Activated naive CD4-positive, alpha-beta T cell treated with anti-CD3 and anti-CD28 coated beads for 36 hours (primary cell): ENCODE data around the gene SDF4. TPM values are rescaled to one million over a fixed set of nuclear protein-coding genes. Genes with fewer than 3 reads are reported as not detected.
"Not testable (repeated sequence)": the region's sequence is repeated elsewhere in the genome, so short reads cannot be mapped to it uniquely, and the experiment has no call there.

ENCODE experiments used
- CTCF ChIA-PET: fragments of 350-600 bp; sonication (Branson Sonifier 250); formaldehyde crosslinking; loops from one replicate; lab custom pipeline; 2021; ENCODE audit warnings: antibody characterized with exemption; lab: Charles Lee
- DNase-seq: peaks from one replicate; pipeline ENCODE4 v3.0.0-alpha.2; 2020
- H3K27ac Mint-ChIP-seq: one replicate; pipeline ENCODE4 v1.8.0; 2021; ENCODE audit warnings: mild to moderate bottlenecking, mixed read lengths
- H3K27me3 Mint-ChIP-seq: one replicate; pipeline ENCODE4 v1.8.0; 2021; ENCODE audit warnings: low read depth, mixed read lengths
- H3K36me3 Mint-ChIP-seq: one replicate; pipeline ENCODE4 v1.8.0; 2021; ENCODE audit warnings: low read depth, mixed read lengths
- H3K4me1 Mint-ChIP-seq: one replicate; pipeline ENCODE4 v1.8.0; 2021; ENCODE audit warnings: low read depth, mixed read lengths
- H3K4me3 Mint-ChIP-seq: one replicate; pipeline ENCODE4 v1.8.0; 2021; ENCODE audit warnings: mild to moderate bottlenecking, moderate library complexity, mixed read lengths
- H3K9me3 Mint-ChIP-seq: one replicate; pipeline ENCODE4 v1.8.0; 2021; ENCODE audit warnings: mixed read lengths
- intact Hi-C: fragments of 100-400 bp; cut with micrococcal nuclease; formaldehyde crosslinking; loops from one replicate; pipeline ENCODE4 v1.15.1; 2023
- total RNA-seq, 2 experiments: library from RNA; stranded (reverse); gene quantifications; one replicate each; pipeline ENCODE4 v1.2.3, GENCODE V29; 2021

The SDF4 gene
- total RNA-seq, 2 experiments from 2014 or later: 74.7 to 79.5 TPM

DNA sequence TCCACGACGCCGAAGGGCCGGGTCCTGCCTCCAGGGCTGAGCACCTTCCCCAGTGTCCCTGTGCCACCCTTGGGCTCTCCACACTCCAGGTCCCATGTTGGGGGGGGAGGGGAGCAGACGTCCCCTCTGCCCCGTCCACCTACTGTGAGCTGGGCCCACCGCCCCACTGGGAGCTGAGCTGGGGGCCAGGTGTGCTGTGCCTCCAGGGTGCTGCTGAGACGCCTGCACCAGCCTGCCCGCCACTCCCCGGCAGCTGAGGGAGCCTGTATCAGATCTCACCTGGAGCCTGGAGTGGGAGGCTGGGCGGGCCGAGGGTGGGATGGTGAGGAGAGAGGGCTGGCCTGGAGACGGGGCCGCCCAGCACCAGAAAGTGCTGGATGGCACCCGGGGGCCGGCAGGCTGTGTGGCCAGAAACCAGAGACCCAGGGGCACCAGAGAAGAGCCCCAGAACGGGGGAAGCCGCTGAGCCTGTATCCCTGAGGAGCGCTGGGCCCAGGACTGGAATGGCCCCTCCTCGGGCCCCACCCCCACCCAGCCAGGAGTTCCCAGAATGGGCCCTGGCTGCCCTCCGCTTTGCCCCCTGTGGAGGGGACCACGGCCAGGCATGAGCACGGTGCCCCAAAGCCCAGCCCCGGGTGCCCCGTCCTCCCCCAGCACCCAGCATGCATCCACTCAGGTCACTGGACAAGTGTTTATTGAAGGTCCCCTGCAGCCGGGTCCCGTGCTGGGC is 28.8 kb downstream of the SDF4 start:
- no peak for DNase-seq
- CTCF ChIA-PET: no interaction called here
- Mint-ChIP-seq H3K36me3 (no peaks in the 10 kb centered on the region), H3K27ac (no peak overlapping the region), H3K4me1 (peaks cover 22% of the 10 kb centered on the region), H3K9me3 (no peaks in the 10 kb centered on the region), H3K27me3 (no peaks in the 10 kb centered on the region), H3K4me3 (no peak overlapping the region)
- intact Hi-C loops: no loop called here

DNA sequence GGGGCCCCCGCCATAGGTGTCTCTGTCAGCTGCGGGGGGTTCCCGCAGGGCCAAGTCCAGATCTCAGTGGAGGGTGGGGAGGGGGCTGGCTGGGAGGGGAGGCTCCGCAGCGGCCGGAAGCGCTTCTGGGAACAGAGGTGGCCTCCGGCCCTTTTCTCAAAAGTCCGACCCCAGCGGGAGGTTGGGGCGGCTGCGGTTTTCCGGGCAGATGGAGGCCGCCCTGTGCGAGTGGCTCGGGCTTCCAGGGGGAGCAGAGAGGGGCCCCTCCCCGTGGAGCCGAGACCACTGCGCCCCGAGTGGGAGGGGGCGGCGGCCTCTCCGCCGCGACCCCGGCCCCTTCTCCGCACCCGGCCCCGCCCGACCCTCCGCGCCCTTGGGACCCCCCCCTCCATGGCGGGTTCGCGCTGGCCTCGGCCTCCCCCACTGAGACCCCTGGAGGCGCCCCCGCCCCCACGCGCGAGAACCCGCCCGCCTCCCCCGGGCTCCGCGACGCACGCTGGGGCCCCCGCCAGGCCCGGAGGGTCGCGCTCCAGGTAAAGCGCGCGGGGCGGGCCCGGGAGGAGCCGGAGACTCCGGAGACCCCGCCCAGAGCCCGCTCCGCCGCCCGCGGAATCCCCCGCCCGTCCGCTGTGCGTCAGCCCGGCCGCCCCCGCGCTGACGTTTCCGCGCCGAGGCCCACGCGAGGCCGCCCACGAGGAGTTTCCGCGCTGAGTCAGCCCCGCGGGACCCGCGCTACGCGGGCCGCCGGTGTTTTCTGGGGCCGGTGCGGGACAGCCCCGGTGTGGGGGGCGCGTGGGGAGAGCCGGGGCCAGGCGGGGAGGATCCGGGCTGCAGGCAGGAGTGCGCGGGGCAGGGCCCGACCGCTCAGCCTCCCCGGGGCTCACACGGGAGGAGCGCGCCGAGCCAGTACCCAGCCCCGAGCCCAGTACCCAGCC is 30.7 kb downstream of the SDF4 start:
- Mint-ChIP-seq H3K4me1 (peaks cover 12% of the 10 kb centered on the region), H3K9me3 (peaks cover 1% of the 10 kb centered on the region), H3K27me3 (no peaks in the 10 kb centered on the region), H3K36me3 (no peaks in the 10 kb centered on the region), H3K27ac (peak overlapping the region; percentile 83), H3K4me3 (peak overlapping the region; percentile 59)
- CTCF ChIA-PET: interaction anchor here (1.2 kb wide), 1 partner anchor 182 kb away, joined by 3 read pairs; no protein-coding TSS in a partner anchor
- DNase-seq: peak; percentile 91
- intact Hi-C loops: loop anchor here (1.0 to 2.0 kb wide), 4 partner anchors 57 to 137 kb away; partner anchors contain the start of gene C1orf159

DNA sequence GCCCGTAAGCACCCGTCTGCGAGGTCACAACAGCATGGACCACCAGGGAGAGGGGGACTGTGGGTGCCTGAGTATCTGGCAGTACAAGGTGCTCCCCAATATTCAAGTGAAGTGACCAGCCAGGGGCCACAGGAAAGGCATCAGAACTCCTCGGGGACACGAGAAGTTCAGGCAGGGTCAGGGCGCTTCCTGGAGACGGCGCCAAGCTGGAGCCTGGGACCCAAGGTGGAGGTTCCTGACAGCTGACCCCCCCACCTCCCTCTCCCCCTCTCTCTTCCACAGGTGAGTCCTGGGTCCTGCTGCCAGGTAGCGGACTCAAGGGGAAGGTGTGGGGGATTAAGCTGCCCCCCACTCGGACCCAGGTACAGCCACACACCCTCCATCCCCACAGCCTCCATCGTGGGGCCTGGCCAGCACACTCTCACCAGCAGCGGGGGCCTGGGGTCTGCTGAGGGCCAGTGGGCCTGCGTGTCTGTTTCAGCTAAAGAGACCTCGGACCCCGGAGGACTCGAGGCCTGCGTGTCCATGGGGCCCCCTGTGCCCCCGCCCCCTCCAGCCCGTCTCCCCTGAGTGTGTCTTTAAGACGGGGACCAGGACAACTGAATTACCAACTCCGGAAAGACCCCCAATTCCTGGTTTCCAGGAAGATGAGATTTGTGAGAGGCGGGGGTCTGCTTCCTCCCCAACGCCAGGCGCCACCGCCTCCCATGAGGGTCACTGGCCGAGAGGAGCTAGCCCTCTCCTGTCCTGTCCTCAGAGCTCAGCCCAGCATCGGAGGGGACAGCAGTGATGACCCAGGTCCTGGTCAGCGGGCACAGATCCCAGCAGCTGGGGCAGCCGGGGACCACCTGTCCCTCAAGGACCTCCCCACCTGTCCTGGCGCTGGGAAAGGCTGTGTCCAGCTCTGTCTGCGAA is 31.6 kb downstream of the SDF4 start:
- peaks cover 9% of the 10 kb centered on the region for H3K4me1 Mint-ChIP-seq
- CTCF ChIA-PET: interaction anchor here (1.2 kb wide), 1 partner anchor 181 kb away, joined by 3 read pairs; no protein-coding TSS in a partner anchor

DNA sequence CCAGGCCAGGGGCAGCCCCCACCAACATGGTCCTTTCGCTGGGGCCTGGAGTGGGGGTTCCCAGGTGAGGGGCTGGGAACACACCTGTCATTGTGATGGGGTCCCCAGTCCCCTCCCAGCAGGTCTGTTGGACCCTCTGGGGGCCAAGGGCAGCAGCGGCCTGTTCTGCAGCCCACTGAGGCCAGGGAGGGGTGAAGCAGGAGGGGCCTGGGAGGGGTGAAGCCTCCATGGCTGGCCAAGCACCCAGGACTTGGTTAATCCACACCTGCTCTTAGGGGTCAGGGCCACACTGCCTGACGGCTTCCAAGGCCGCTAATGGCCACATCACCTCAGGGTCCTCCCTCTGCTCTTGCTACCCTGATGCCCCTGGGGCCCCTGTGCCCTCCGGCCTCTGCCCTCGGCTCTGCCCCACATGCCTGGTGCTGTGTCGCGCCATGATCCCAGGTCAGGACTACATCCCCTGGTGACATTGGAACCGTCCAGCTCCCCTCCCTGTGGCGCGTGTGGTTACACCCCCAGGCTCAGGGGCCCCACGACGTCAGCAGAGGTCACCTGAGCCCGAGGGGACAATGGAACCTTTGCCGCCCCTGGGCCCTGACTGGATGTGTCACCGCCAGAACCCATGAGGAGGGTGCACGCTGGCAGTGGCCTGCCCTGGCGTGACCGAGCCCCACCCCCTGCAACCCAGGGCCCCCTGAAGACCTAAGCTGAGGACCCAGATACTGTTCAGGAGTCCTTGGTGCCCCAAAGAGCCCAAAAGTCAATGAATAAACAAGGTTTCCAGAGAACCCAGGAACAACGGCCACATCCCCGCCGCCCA is 32.5 kb downstream of the SDF4 start:
- CTCF ChIA-PET: interaction anchor here (0.6 to 1.2 kb wide), 2 partner anchors 180 to 184 kb away, joined by 3 read pairs; no protein-coding TSS in a partner anchor
- peak overlapping the region; percentile 83 for H3K27ac Mint-ChIP-seq
- peaks cover 2% of the 10 kb centered on the region for H3K36me3 Mint-ChIP-seq
- peaks cover 10% of the 10 kb centered on the region for H3K9me3 Mint-ChIP-seq
- H3K27me3 Mint-ChIP-seq: no peaks in the 10 kb centered on the region
- H3K4me3 Mint-ChIP-seq: peak overlapping the region; percentile 59
- peaks cover 9% of the 10 kb centered on the region for H3K4me1 Mint-ChIP-seq
- DNase-seq: no peak
- intact Hi-C loops: no loop called here

More for the DNA sequence above, 31.6 kb downstream of the SDF4 start:
- H3K27ac Mint-ChIP-seq: peak overlapping the region; percentile 83
- peaks cover 2% of the 10 kb centered on the region for H3K9me3 Mint-ChIP-seq
- H3K27me3 Mint-ChIP-seq: no peaks in the 10 kb centered on the region
- intact Hi-C loops: loop anchor here (2.0 kb wide), 2 partner anchors 63 to 83 kb away; partner anchors contain the start of gene C1orf159
- no peaks in the 10 kb centered on the region for H3K36me3 Mint-ChIP-seq
- DNase-seq: no peak
- H3K4me3 Mint-ChIP-seq: peak overlapping the region; percentile 59

DNA sequence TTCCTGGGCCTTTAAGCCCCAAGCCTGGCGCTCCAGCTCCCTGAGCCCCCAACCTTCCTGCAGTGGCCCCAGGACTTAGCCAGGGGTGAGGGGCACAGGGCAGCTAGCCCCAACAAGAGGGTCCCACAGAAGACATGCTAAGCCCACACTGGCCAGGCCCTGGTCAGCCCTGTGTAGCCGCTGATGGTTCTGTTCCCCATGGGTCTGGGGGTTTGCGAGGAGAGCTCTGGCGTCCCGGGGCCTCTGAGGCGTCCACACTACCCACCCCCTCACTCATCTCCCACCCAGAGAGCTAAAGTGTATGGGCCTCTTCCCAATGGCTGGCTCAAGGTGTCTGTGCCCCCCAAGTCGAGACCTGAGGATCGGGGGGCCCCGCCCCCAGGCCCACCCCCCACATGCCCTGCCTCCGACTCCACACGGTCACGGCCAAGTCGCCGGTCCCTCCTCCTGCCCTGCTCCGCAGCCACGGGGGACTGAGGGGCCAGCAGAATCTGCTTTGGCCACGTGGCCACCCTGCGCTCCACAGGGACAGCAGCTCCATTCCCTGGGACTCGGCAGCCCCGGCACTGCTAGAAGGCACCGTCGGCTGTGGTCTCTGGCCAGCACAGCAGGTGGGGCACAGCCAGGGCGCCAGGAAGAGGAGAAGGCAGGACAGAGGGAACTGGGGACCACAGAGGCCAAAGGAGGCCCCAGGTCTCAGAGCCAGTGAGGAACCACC is 33.2 kb downstream of the SDF4 start:
- no peak overlapping the region for H3K4me3 Mint-ChIP-seq
- H3K27ac Mint-ChIP-seq: no peak overlapping the region
- no peak for DNase-seq
- H3K36me3 Mint-ChIP-seq: peaks cover 2% of the 10 kb centered on the region
- no peaks in the 10 kb centered on the region for H3K27me3 Mint-ChIP-seq
- CTCF ChIA-PET: interaction anchor here (0.6 kb wide), 1 partner anchor 183 kb away, joined by 3 read pairs; no protein-coding TSS in a partner anchor
- H3K9me3 Mint-ChIP-seq: peaks cover 12% of the 10 kb centered on the region
- intact Hi-C loops: no loop called here
- peaks cover 9% of the 10 kb centered on the region for H3K4me1 Mint-ChIP-seq

DNA sequence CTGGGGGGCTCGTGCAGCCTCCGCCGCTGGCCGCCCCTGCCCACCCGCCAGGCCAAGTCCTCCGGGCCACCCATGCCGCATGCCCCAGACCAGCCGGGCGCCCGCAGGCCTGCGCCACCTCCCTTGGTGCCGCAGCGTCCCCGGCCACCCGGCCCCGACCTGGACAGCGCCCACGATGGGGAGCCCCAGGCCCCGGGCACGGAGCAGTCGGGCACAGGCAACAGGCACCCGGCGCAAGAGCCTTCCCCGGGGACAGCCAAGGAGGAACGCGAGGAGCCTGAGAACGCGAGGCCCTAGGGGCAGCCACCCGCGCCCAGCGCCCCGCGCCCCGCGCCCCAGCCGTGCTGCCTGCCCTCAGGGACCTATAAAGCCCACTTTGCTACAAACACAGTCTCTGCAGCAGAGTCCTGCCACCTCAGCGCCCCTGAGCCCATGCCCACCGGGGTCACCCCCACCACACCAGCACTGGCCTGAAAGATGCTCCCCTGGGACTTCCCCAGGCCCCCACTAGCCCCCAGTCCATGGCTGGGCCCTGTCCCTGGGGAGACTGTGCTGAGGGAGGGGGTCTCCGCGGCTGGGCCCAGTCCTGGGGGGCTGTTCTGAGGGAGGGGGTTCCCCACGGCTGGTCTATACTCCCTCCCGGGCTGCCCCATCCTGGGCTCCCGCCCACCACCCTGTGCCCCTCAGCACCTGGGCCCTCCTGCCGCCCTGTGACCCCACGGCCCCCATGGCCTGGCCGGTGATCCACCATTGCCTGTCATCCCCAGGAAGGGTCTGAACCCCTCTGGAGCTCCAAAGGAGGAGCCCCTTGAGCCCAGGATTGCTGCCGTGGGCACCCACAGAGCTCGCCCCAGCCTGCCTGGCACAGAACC is 34.0 kb downstream of the SDF4 start:
- H3K27ac Mint-ChIP-seq: no peak overlapping the region
- DNase-seq: no peak
- H3K27me3 Mint-ChIP-seq: no peaks in the 10 kb centered on the region
- CTCF ChIA-PET: no interaction called here
- no peak overlapping the region for H3K4me3 Mint-ChIP-seq
- peaks cover 12% of the 10 kb centered on the region for H3K9me3 Mint-ChIP-seq
- H3K4me1 Mint-ChIP-seq: peaks cover 9% of the 10 kb centered on the region
- peaks cover 2% of the 10 kb centered on the region for H3K36me3 Mint-ChIP-seq
- intact Hi-C loops: no loop called here

- Mint-ChIP-seq H3K27ac (no peak overlapping the region), H3K36me3 (peaks cover 2% of the 10 kb centered on the region), H3K27me3 (no peaks in the 10 kb centered on the region), H3K4me1 (peaks cover 9% of the 10 kb centered on the region), H3K4me3 (no peak overlapping the region), H3K9me3 (peaks cover 13% of the 10 kb centered on the region)
- CTCF ChIA-PET: no interaction called here
- no peak for DNase-seq
- intact Hi-C loops: no loop called here
Measured at GRCh38 chr1:1197188-1197500, 34.7 kb downstream of the SDF4 start.

DNA sequence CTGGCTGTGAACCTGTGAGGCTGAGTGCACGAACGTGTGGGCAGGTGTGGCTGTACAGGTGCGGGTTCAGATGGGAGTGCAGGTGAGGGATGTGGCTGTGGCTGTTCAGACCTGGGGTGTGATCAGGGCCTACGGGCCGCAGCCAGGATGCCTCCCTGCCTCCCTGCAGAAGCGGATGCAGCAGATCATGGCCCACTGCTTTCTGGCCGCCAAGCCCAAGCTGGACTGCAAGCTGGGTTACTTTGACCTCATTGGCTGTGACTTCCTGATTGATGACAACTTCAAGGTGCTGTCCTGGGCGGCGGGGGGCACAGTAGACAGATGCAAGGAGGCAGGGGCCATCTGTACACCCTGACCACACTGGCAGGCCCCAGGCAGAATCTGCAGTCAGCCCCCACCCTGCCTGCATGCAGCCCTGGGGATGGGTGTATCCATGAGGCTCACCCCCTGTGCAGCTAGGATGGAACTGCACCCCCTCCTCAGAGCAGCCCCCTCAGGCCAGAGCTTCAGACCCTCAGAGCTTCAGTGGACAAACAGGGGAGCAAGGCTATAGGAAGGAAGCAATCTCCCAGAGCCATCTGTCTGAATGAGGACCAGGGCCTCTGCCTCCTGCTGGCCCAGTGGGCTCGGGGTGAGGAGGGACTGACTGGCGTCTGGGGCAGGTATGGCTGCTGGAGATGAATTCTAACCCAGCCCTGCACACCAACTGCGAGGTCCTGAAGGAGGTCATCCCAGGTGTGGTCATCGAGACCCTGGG is 35.2 kb downstream of the SDF4 start:
- peaks cover 9% of the 10 kb centered on the region for H3K4me1 Mint-ChIP-seq
- intact Hi-C loops: no loop called here
- peaks cover 2% of the 10 kb centered on the region for H3K36me3 Mint-ChIP-seq
- H3K27ac Mint-ChIP-seq: no peak overlapping the region
- H3K9me3 Mint-ChIP-seq: peaks cover 18% of the 10 kb centered on the region
- no peak overlapping the region for H3K4me3 Mint-ChIP-seq
- no peaks in the 10 kb centered on the region for H3K27me3 Mint-ChIP-seq
- no peak for DNase-seq
- CTCF ChIA-PET: no interaction called here

DNA sequence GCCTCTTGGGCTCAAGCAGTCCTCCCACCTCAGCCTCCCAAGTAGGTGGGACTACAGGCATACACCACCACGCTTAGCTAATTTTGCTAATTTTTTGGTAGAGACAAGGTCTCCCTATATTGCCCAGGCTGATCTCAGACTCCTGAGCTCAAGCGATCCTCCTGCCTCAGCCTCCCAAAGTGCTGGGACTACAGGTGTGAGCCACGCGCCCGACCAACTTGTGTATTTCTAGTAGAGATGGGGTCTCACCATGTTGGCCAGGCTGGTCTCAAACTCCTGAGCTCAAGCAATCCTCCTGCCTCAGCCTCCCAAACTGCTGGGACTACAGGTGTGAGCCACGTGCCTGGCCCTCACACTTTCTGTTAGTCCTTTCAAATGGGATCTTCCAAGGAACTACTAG is 36.1 kb downstream of the SDF4 start:
- H3K27me3 Mint-ChIP-seq, H3K4me1 Mint-ChIP-seq: not testable (repeated sequence)
- H3K9me3 Mint-ChIP-seq: peaks cover 18% of the 10 kb centered on the region

More for the DNA sequence above, 36.1 kb downstream of the SDF4 start:
- intact Hi-C loops, H3K27ac Mint-ChIP-seq, CTCF ChIA-PET, H3K4me3 Mint-ChIP-seq, DNase-seq, H3K36me3 Mint-ChIP-seq: not testable (repeated sequence)
